HepG2 (cell line): ENCODE measurements around the gene TIMM13. TPM values are rescaled to one million over a fixed set of nuclear protein-coding genes. Genes with fewer than 3 reads are reported as not detected.

Source experiments
- AHR ChIP-seq: IDR thresholded peaks from 2 replicates; pipeline ENCODE4 v1.6.1; 2018; ENCODE audit warnings: missing genetic modification reagents, missing compliant biosample characterization
- ARID5B ChIP-seq: IDR thresholded peaks from 2 replicates; pipeline ENCODE4 v1.4.0; 2020; ENCODE audit warnings: mild to moderate bottlenecking, missing genetic modification reagents
- EHMT2 ChIP-seq: fragments of 200-600 bp; sonication (generic); IDR thresholded peaks from 2 replicates; pipeline ENCODE4 v1.7.0; 2017; ENCODE audit warnings: antibody characterized with exemption, low read depth, low read length, borderline replicate concordance
- ELF1 ChIP-seq: sonication (generic); formaldehyde crosslinking; IDR thresholded peaks from 2 replicates; pipeline ENCODE4 v1.4.0; 2020; ENCODE audit warnings: missing genetic modification reagents
- GLMP ChIP-seq: sonication (generic); formaldehyde crosslinking; IDR thresholded peaks from 2 replicates; pipeline ENCODE4 v1.9.0; 2021; ENCODE audit warnings: missing genetic modification reagents, mild to moderate bottlenecking, borderline replicate concordance
- JDP2 ChIP-seq: sonication (generic); formaldehyde crosslinking; IDR thresholded peaks from 2 replicates; pipeline ENCODE4 v1.8.1; 2022; ENCODE audit warnings: missing genetic modification reagents, borderline replicate concordance
- KAT2B ChIP-seq: fragments of 150-350 bp; IDR thresholded peaks from 2 replicates; pipeline ENCODE4 v1.6.1; 2014; ENCODE audit warnings: low read depth, low read length, borderline replicate concordance
- POLR2G ChIP-seq: fragments of 200-400 bp; formaldehyde crosslinking; IDR thresholded peaks from 2 replicates; pipeline ENCODE4 v1.6.1; 2018; ENCODE audit warnings: mild to moderate bottlenecking, low read depth, low read length, moderate library complexity
- SP2 ChIP-seq: sonication (generic); formaldehyde crosslinking; IDR thresholded peaks from 2 replicates; pipeline ENCODE4 v1.5.1; 2020; ENCODE audit warnings: mild to moderate bottlenecking, missing genetic modification reagents
- ZNF318 ChIP-seq: sonication (generic); formaldehyde crosslinking; IDR thresholded peaks from 2 replicates; pipeline ENCODE4 v1.4.0; 2020; ENCODE audit warnings: mild to moderate bottlenecking, missing genetic modification reagents
- ZNF772 ChIP-seq: sonication (generic); formaldehyde crosslinking; IDR thresholded peaks from 2 replicates; pipeline ENCODE4 v1.5.0; 2020; ENCODE audit warnings: mild to moderate bottlenecking, missing genetic modification reagents
- ZXDC ChIP-seq: sonication (generic); formaldehyde crosslinking; IDR thresholded peaks from 2 replicates; pipeline ENCODE4 v1.5.0; 2020; ENCODE audit warnings: mild to moderate bottlenecking, missing genetic modification reagents
- polyA plus RNA-seq, 8 experiments: library from polyadenylated mRNA; depleted of rRNA in 3 of 8; stranded (reverse) in 7 of 8; unstranded in 1 of 8; fragments of >200 nt; fragmentation: Illumina TruSeq in 4 of 8; extraction: Trizol in 4 of 8; gene quantifications; 2 replicates each; pipeline versions ENCODE4 v1.2.1 to v1.2.3, GENCODE V29; 2011 to 2016; ENCODE audit warnings: low read depth in 4 of 8, missing spikeins in 1 of 8, mixed read lengths in 1 of 8; ENCODE audit not compliant: insufficient read depth in 1 of 8
- total RNA-seq, 5 experiments: library from RNA; depleted of rRNA; stranded (reverse); fragments of >200 nt; fragmentation: Illumina TruSeq; extraction: Trizol; gene quantifications; 2 replicates each; pipeline ENCODE4 v1.2.3, GENCODE V29; 2016; ENCODE audit warnings: low read depth in 1 of 5

The TIMM13 gene
- total and polyA plus RNA-seq, 2 of the 13 experiments (the other 11 are each of a cell fraction or from before 2014, with no cell fraction given), result 48.4 to 108 TPM

GRCh38 chr19:2475702-2476450, 48.5 kb upstream of the TIMM13 start, which contains the start of gene GADD45B (continued):
- TF ChIP-seq ELF1 (CRISPR knock-in tag) (peak; percentile 54), AHR (CRISPR knock-in tag) (no peak), POLR2G (peak; percentile 100), ARID5B (CRISPR knock-in tag) (peak; percentile 9; the same call in 1 of the 2 replicates), GLMP (CRISPR knock-in tag) (no peak), ZXDC (CRISPR knock-in tag) (no peak), KAT2B (no peak), EHMT2 (no peak), ZNF772 (CRISPR knock-in tag) (peak; percentile 51; the same call in 1 of the 2 replicates), SP2 (CRISPR knock-in tag) (peak; percentile 62), JDP2 (CRISPR knock-in tag) (no peak), ZNF318 (CRISPR knock-in tag) (no peak)
